ENCODE data around the gene MAMDC4.

DNA sequence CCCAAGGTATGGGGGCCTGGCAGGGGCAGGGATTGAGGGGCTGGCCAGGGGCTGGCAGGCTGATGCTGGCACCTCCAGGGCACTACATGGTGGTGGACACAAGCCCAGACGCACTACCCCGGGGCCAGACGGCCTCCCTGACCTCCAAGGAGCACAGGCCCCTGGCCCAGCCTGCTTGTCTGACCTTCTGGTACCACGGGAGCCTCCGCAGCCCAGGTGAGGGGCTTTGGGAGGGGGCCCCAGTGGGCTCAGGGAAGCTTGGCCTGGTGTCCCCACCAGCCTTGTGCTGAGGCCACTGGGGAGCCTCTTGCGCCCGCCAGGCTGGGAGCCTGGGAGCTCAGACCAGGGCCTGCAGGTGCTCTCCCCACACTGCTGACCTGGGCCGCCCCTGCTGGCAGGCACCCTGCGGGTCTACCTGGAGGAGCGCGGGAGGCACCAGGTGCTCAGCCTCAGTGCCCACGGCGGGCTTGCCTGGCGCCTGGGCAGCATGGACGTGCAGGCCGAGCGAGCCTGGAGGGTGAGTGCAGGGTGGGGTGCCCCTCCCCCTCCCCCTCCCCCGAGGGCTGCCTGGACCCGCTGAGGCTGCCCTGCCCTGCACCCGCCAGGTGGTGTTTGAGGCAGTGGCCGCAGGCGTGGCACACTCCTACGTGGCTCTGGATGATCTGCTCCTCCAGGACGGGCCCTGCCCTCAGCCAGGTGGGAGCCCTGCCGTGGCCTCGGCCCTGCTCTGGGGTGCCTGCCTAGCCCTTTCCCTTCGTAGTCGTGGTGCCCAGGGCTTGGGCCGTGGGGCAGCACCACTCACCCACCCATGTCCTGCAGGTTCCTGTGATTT lies 5.7 kb downstream of the MAMDC4 start:
- TF ChIP-seq CTCF (IDR thresholded peaks at IDR 0.05): no peak
- no peak for TF ChIP-seq ZFX (IDR thresholded peaks at IDR 0.05; ENCODE audit: borderline replicate concordance)

Data from 22Rv1 (cell line).